ENCODE measurements around the gene TPT1.
"Not testable (repeated sequence)": the region's sequence is repeated elsewhere in the genome, so short reads cannot be mapped to it uniquely, and the experiment has no call there.

The TPT1 gene

DNA sequence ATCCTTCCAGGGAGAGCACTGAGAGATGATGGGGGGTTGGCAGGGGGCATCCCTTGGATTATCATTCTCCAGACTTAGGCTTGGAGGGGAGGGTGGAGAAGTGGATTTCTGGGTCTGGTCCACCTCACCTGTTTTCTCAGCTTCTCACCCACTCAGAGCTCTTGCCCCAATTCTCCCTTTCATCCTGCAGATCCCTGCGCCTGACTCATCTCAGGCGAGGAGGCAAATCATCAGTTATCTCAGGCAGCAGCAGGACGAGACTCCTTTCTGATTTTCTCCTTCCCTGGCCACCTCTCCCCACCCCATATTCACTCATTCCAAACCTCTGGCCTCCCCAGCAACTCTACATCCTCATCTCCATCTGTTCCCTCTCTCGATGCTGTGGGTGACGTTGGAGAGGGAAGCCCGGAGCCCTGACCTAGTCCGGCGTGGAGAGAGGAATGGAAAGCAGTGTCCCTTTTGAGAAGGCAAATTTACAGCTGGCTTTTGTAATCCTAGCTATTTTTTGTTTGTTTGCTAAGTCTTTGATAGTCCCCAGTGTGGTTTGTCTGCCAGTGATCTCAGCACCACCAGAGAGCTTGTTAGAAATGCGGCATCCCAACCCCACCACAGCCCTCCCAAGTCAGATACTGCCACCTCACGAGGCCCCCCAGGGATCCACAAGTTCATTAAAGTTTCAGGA lies 24.0 kb upstream of the TPT1 start:
- Histone ChIP-seq H3K27me3 (ENCODE audit: insufficient read depth, low read length) (no peaks in the 10 kb centered on the region), H3K36me3 (ENCODE audit: insufficient read depth, low read depth, low read length) (peaks cover 10% of the 10 kb centered on the region; the same call in 1 of the 2 replicates), H3K4me1 (ENCODE audit: insufficient read depth, low read length) (no peaks in the 10 kb centered on the region; the same call in none of the 2 replicates), H3K27ac (ENCODE audit: low read length) (no peak overlapping the region), H3K4me3 (ENCODE audit: low read length) (no peak overlapping the region), H3K9ac (ENCODE audit: low read depth, low read length) (no peak overlapping the region), H3K9me3 (ENCODE audit: insufficient read depth, low read depth, low read length) (no peaks in the 10 kb centered on the region)

GRCh38 chr13:45362939-45363338 lies 22.0 kb upstream of the TPT1 start:
- Histone ChIP-seq H3K27ac (ENCODE audit: low read length) (no peak overlapping the region), H3K27me3 (ENCODE audit: insufficient read depth, low read length) (no peaks in the 10 kb centered on the region), H3K36me3 (ENCODE audit: insufficient read depth, low read depth, low read length) (peaks cover 14% of the 10 kb centered on the region; the same call in 1 of the 2 replicates), H3K9me3 (ENCODE audit: insufficient read depth, low read depth, low read length) (no peaks in the 10 kb centered on the region), H3K9ac (ENCODE audit: low read depth, low read length) (no peak overlapping the region), H3K4me3 (ENCODE audit: low read length) (no peak overlapping the region), H3K4me1 (ENCODE audit: insufficient read depth, low read length) (no peaks in the 10 kb centered on the region; the same call in none of the 2 replicates)

- H3K9me3 ChIP-seq (ENCODE audit: insufficient read depth, low read depth, low read length) = no peaks in the 10 kb centered on the region
- no peaks in the 10 kb centered on the region for H3K27me3 ChIP-seq (ENCODE audit: insufficient read depth, low read length)
- H3K36me3 ChIP-seq (ENCODE audit: insufficient read depth, low read depth, low read length) = peaks cover 20% of the 10 kb centered on the region
- H3K27ac ChIP-seq (ENCODE audit: low read length) = no peak overlapping the region
- no peak overlapping the region for H3K9ac ChIP-seq (ENCODE audit: low read depth, low read length)
- no peaks in the 10 kb centered on the region; the same call in none of the 2 replicates for H3K4me1 ChIP-seq (ENCODE audit: insufficient read depth, low read length)
- no peak overlapping the region for H3K4me3 ChIP-seq (ENCODE audit: low read length)
These were observed 20.7 kb upstream of the TPT1 start for GRCh38 chr13:45361596-45362206.

DNA sequence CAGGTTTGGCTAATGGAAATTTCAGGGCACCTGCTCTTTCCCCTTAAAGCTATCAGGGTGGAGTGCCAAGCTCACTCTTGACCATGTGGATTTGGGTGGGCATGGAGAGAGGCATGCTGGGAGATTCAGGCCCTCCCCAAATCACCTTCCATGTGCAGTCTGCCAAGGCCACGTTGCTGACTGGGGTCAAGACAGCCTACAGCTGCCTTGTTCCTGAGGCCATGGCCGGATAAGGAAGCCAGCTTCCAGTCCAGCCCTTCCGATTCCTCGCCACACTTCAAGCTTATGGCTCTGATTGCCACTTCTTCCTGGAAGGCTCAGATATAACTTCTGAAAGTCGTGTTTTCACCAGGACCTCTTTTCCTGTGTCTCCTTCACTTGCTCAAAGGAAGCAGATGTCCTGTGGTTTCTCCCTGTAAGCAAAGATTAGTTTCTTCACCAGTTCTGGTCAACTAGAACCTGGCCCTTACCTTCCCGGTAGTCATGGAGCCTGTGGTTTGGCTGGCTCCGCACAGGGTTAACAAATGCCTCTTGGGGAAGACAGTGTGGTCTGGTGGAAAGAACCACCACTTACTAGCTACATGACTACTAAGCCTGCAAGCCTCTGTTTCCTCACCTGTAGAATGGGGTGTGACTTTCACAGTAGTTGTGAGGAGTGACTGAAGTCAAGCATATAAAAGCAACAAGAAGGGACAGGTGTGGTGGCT lies 16.1 kb upstream of the TPT1 start:
- H3K4me3 ChIP-seq (ENCODE audit: low read length) = no peak overlapping the region
- no peaks in the 10 kb centered on the region for H3K27me3 ChIP-seq (ENCODE audit: insufficient read depth, low read length)
- H3K4me1 ChIP-seq (ENCODE audit: insufficient read depth, low read length) = no peaks in the 10 kb centered on the region; the same call in 1 of the 2 replicates
- H3K9me3 ChIP-seq (ENCODE audit: insufficient read depth, low read depth, low read length) = no peaks in the 10 kb centered on the region
- H3K27ac ChIP-seq (ENCODE audit: low read length) = no peak overlapping the region
- H3K9ac ChIP-seq (ENCODE audit: low read depth, low read length) = no peak overlapping the region
- peaks cover 42% of the 10 kb centered on the region for H3K36me3 ChIP-seq (ENCODE audit: insufficient read depth, low read depth, low read length)

GRCh38 chr13:45353895-45354294 lies 12.9 kb upstream of the TPT1 start:
- H3K4me1 ChIP-seq (ENCODE audit: insufficient read depth, low read length) = no peaks in the 10 kb centered on the region
- no peaks in the 10 kb centered on the region for H3K9me3 ChIP-seq (ENCODE audit: insufficient read depth, low read depth, low read length)
- H3K27ac ChIP-seq (ENCODE audit: low read length) = no peak overlapping the region
- no peaks in the 10 kb centered on the region for H3K27me3 ChIP-seq (ENCODE audit: insufficient read depth, low read length)
- H3K9ac ChIP-seq (ENCODE audit: low read depth, low read length) = no peak overlapping the region
- no peak overlapping the region for H3K4me3 ChIP-seq (ENCODE audit: low read length)
- peaks cover 45% of the 10 kb centered on the region for H3K36me3 ChIP-seq (ENCODE audit: insufficient read depth, low read depth, low read length)

DNA sequence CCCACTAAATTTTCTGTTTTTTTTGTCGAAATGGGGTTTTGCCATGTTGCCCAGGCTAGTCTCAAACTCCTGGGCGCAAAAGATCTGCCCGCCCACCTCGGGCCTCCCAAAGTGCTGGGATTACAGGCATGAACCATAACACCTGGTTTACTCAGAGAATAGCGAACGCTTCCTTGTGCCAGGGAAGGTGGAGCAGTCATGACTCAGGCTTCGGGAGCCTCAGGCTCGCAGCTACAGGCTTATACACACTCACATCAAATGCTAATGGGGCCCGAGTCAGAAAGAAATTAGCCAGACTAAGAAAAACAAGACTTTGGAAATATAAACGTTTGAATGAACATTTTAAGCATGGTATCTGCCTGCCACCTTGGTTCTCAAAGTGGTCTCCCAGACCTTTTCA lies 11.0 kb upstream of the TPT1 start:
- no peaks in the 10 kb centered on the region for H3K9me3 ChIP-seq (ENCODE audit: insufficient read depth, low read depth, low read length)
- H3K9ac ChIP-seq (ENCODE audit: low read depth, low read length) = no peak overlapping the region
- no peaks in the 10 kb centered on the region for H3K4me1 ChIP-seq (ENCODE audit: insufficient read depth, low read length)
- H3K36me3 ChIP-seq (ENCODE audit: insufficient read depth, low read depth, low read length) = peaks cover 56% of the 10 kb centered on the region
- no peaks in the 10 kb centered on the region for H3K27me3 ChIP-seq (ENCODE audit: insufficient read depth, low read length)
- no peak overlapping the region for H3K4me3 ChIP-seq (ENCODE audit: low read length)
- no peak overlapping the region for H3K27ac ChIP-seq (ENCODE audit: low read length)

- Histone ChIP-seq H3K4me3 (ENCODE audit: low read length) (no peak overlapping the region), H3K4me1 (ENCODE audit: insufficient read depth, low read length) (no peaks in the 10 kb centered on the region), H3K9ac (ENCODE audit: low read depth, low read length) (no peak overlapping the region), H3K36me3 (ENCODE audit: insufficient read depth, low read depth, low read length) (peaks cover 46% of the 10 kb centered on the region), H3K27me3 (ENCODE audit: insufficient read depth, low read length) (no peaks in the 10 kb centered on the region), H3K27ac (ENCODE audit: low read length) (no peak overlapping the region), H3K9me3 (ENCODE audit: insufficient read depth, low read depth, low read length) (no peaks in the 10 kb centered on the region)
These were observed 9.2 kb upstream of the TPT1 start for GRCh38 chr13:45350152-45350551.

DNA sequence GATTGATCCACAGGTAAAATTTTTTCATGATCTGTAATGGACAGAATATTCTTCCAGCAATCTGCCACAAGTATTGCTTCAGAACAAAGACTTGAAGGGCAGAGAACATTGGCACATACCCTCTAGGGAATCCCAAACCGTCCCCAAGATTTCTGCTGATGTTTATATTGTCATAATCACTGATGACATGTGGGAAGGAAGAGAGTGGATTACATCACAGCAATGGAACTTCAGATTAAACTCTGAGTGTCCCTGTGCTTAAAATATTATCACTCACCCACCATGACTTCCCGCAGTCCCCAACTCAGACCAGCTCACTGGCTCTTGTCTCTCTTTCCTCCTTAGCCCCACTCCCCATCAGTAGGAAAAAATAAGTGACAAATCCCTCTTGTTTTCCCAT lies 8.5 kb upstream of the TPT1 start:
- Histone ChIP-seq H3K9me3 (ENCODE audit: insufficient read depth, low read depth, low read length) (no peaks in the 10 kb centered on the region), H3K4me1 (ENCODE audit: insufficient read depth, low read length) (no peaks in the 10 kb centered on the region), H3K27ac (ENCODE audit: low read length) (no peak overlapping the region), H3K4me3 (ENCODE audit: low read length) (no peak overlapping the region), H3K36me3 (ENCODE audit: insufficient read depth, low read depth, low read length) (peaks cover 47% of the 10 kb centered on the region), H3K27me3 (ENCODE audit: insufficient read depth, low read length) (no peaks in the 10 kb centered on the region), H3K9ac (ENCODE audit: low read depth, low read length) (no peak overlapping the region)

DNA sequence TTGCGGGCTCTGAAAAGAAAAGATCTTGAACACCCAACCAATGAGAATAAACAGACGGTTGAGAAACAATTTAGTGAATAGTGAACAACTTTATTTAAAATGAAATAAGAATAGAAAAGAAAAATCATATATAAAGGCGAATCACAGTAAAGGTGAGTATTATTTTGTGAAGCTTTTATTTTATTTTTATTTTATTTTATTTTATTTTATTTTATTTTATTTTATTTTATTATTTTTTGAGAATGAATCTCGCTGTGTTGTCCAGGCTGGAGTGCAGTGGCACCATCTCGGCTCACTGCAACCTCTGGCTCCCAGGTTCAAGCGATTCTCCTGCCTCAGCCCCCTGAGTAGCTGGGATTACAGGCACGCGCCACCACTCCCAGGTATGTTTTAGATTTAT lies 3.1 kb upstream of the TPT1 start:
- not testable (repeated sequence) for H3K27ac ChIP-seq (ENCODE audit: low read length); H3K9me3 ChIP-seq (ENCODE audit: insufficient read depth, low read depth, low read length); H3K27me3 ChIP-seq (ENCODE audit: insufficient read depth, low read length); H3K4me1 ChIP-seq (ENCODE audit: insufficient read depth, low read length); H3K4me3 ChIP-seq (ENCODE audit: low read length); H3K9ac ChIP-seq (ENCODE audit: low read depth, low read length)
- peaks cover 38% of the 10 kb centered on the region for H3K36me3 ChIP-seq (ENCODE audit: insufficient read depth, low read depth, low read length)

GRCh38 chr13:45343102-45343501 lies 2.1 kb upstream of the TPT1 start:
- H3K36me3 ChIP-seq (ENCODE audit: insufficient read depth, low read depth, low read length) = peaks cover 43% of the 10 kb centered on the region
- H3K4me1 ChIP-seq (ENCODE audit: insufficient read depth, low read length); H3K9ac ChIP-seq (ENCODE audit: low read depth, low read length); H3K9me3 ChIP-seq (ENCODE audit: insufficient read depth, low read depth, low read length); H3K27ac ChIP-seq (ENCODE audit: low read length); H3K4me3 ChIP-seq (ENCODE audit: low read length); H3K27me3 ChIP-seq (ENCODE audit: insufficient read depth, low read length): not testable (repeated sequence)

GRCh38 chr13:45342668-45343067 lies 1.7 kb upstream of the TPT1 start:
- not testable (repeated sequence) for H3K27ac ChIP-seq (ENCODE audit: low read length); H3K9ac ChIP-seq (ENCODE audit: low read depth, low read length); H3K27me3 ChIP-seq (ENCODE audit: insufficient read depth, low read length); H3K4me1 ChIP-seq (ENCODE audit: insufficient read depth, low read length); H3K9me3 ChIP-seq (ENCODE audit: insufficient read depth, low read depth, low read length)
- 0 out of 2 replicates have a peak overlapping the region, but pooled peaks have one; percentile 94 for H3K4me3 ChIP-seq (ENCODE audit: low read length)
- peaks cover 43% of the 10 kb centered on the region for H3K36me3 ChIP-seq (ENCODE audit: insufficient read depth, low read depth, low read length)
